NT2/D1 (cell line): Measurements from ENCODE around the gene NKX6-2.

Experiments used
- SUZ12 ChIP-seq: IDR thresholded peaks from 2 replicates; pipeline ENCODE4 v1.6.1; 2011; ENCODE audit not compliant: insufficient read length, insufficient read depth; ENCODE audit errors: extremely low read depth
- YY1 ChIP-seq: IDR thresholded peaks from 2 replicates; pipeline ENCODE4 v1.6.1; 2011; ENCODE audit not compliant: insufficient read length, insufficient read depth
- ZNF274 ChIP-seq: IDR thresholded peaks from 2 replicates; pipeline ENCODE4 v1.6.1; 2011; ENCODE audit warnings: mild to moderate bottlenecking, low read depth, low read length

- no peak for TF ChIP-seq ZNF274
- TF ChIP-seq YY1 = no peak
- TF ChIP-seq SUZ12 = no peak
These were observed 22.7 kb upstream of the NKX6-2 start for GRCh38 chr10:132808383-132809231.
